Esophagus muscularis mucosa (tissue), 3 donors: ENCODE results near the gene POLR2C.

Experiments
- CTCF ChIP-seq, 3 experiments: fragments of 200-600 bp in 2 of 3; fragments of 450-650 bp in 1 of 3; sonication (generic) in 2 of 3; IDR thresholded peaks; one replicate each; pipeline ENCODE4 v1.5.1; 2017 to 2019; ENCODE audit warnings: antibody characterized with exemption in 3 of 3, mild to moderate bottlenecking in 2 of 3, moderate library complexity in 1 of 3
- EP300 ChIP-seq: sonication (generic); formaldehyde crosslinking; IDR thresholded peaks from one replicate; pipeline ENCODE4 v1.6.1; 2017; ENCODE audit warnings: antibody characterized with exemption

- TF ChIP-seq CTCF (IDR thresholded peaks at IDR 0.05) (no peak), EP300 (no peak)
Observed at GRCh38 chr16:57469917-57470470, 7.5 kb downstream of the POLR2C start.
